Midbrain (tissue), 1 donor: ENCODE results near the gene CHIC2.
"Not testable (repeated sequence)": the region's sequence is repeated elsewhere in the genome, so short reads cannot be mapped to it uniquely, and the experiment has no call there.

Experiments used
- DNase-seq: peaks from one replicate; lab custom pipeline; 2025; lab: John Stamatoyannopoulos, UW

Gene CHIC2

DNA sequence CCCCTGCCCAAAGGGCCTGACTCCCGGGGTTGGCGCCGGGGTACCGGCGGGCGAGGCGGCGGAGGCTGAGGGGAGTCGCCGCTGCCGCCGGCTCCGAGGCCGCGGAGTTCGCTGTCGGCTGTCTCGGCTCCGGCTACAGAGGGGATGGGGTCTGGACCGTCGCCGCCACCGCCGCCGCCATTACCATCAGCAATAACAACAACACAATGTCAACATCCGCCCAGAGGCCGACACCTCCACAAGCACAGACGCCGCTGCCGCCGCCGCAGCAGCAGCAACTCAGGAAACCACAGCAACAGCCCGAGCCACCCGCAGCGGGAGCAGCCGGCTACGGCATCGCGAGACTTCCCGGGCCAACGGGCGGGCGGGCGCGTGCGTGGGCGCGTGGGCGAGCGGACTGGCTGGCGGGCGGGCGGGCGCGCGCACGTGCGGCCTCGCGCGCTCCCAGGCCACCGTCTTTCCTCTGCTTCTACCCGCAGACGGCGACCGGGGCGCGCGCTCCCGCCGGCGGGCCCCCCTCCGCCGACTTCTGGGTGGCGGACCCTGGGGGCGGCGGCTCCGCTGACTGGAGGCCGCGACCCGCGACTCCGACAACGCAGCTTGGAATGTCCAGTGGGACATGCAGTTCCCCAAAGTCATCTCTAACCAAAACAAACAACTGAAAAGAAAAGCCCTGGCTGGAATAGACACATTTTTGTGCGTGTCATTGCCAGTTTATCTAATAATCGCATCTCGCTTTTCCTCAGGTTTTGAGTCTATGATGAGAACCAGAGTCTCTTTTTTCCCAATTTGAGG, at the start of gene CHIC2:
TSS of gene CHIC2 (minus strand) at position 289 of the 795 bp plus-strand sequence. CDS start 305 bp downstream, outside the sequence.
- DNase-seq: peak; percentile 83

DNA sequence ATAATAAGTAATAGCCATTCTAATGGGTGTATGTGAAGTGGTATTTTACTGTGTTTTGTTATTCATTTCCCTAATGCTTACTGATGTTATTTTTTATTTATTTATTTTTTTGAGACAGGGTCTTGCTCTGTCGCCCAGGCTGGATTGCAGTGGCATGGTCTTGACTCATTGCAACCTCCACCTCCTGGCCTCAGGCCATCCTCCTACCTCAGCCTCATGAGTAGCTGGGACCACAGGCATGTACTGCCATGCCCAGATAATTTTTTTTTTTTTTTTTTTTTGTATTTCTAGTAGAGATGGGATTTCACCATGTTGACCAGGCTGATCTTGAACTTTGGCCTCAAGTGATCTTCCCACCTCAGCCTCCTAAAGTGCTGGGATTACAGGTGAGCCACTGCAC, 48.8 kb upstream of the CHIC2 start:
- not testable (repeated sequence) for DNase-seq

DNA sequence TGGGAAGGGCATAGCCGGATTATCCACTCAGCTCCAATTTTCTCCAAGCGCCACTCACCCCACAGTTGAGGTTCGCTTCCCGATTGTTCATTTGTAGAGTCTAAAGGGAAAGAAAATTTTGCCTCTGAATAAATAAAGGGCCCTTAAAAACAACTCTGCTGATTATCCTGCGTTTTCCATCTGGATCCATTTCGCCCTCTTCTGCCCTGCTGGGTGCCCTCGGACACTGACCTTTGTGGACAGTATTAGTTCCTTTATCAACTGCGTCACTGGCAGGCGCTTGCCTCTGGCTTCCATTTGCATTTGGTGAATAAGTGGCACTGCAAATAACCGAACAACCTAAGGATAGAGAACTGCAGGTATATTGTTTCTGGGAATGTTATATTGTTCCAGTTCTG, 45.6 kb upstream of the CHIC2 start:
- DNase-seq: no peak

GRCh38 chr4:54109241-54110018, 45.0 kb upstream of the CHIC2 start:
- DNase-seq: no peak

DNA sequence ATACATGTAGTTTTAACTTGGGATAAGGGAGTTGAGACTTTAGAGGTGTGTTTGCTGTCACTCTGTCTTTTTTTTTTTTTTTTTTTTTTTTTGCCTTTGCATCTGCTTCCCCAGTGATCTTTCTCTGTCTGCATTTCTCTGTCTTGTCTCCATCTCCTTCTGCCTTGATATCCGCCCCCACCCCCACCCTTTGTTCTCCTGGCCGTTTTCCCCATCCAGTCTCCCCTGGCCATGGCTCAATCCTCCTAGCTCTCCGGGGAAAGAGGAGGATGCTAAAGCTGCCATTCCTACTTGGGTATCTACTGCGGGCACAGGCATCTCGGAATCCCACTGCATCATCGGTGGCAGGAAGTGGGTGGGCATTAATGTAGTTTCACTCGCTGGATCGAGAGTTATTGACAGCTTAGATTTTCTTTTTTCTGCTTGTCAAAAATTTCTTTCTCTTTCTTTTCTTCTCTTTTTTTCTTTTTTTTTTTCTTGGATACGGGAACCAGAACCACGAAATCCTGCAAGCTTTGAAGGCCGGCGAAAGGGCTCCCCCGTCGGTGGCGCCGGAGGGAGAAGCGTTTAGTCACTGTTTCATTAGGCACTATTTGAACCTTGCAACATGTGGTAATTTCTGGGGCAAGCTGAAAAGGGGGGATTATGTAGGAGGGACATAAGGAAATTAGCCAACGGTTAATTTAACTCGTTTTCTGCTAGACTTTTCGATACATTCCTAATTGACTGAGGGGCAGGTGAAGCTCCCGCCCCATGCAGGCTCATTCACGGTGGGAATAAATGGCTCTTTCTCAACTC, 43.7 kb upstream of the CHIC2 start:
- no peak for DNase-seq

DNA sequence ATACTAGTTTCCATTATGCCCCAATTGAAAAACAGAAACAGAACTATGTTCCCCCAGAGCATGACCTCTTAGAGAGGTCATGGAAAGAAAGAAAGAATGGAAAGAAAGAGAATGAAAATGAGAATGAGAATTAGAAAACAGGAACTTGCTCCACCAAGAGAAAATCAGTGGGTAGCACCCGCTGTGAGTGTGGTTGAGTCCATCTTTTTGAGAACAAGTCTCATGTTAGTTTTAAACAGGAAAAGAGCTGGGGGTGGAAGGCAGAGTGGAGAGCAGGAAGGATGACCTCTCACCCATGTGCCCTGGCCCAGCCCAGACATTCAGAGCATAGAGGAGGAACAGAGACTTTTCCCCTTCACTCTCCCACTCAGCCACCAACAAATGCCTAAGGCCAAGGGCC, 40.5 kb upstream of the CHIC2 start:
- no peak for DNase-seq

GRCh38 chr4:54103190-54103574, 38.8 kb upstream of the CHIC2 start:
- no peak for DNase-seq

- DNase-seq: no peak
Observed at GRCh38 chr4:54102531-54103106, 38.2 kb upstream of the CHIC2 start.

DNA sequence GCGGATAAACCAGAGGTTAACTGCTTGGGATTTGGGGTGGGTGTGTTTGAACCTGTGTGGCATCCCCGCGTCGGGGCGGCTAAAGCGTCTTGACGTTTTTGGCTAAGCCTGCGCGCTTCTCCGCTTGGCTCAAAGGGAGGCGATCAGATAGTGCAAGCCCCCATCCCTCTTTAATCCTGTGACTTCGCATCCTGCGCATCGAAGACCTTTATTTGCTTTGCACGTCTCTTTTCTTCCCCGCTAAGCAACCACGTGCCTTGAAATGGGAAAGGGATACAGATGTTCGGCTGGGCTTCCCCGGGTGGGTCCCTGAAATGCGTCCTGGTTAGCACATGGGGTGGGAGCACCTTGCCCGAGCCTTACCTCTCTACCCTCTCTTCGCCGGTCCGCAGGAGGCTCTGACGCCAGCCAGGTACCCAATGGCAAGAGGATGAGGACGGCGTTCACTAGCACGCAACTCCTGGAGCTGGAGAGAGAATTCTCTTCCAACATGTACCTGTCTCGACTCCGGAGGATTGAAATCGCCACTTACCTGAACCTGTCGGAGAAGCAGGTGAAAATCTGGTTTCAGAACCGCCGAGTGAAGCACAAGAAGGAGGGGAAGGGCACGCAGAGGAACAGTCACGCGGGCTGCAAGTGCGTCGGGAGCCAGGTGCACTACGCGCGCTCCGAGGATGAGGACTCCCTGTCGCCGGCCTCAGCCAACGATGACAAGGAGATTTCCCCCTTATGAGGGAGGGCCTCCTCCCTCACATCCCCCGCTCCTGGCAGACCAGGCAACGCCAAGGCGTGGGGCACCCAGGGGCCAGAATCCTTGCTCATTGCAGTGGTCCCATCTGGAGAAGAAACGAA, 37.0 kb upstream of the CHIC2 start:
- DNase-seq: no peak

DNA sequence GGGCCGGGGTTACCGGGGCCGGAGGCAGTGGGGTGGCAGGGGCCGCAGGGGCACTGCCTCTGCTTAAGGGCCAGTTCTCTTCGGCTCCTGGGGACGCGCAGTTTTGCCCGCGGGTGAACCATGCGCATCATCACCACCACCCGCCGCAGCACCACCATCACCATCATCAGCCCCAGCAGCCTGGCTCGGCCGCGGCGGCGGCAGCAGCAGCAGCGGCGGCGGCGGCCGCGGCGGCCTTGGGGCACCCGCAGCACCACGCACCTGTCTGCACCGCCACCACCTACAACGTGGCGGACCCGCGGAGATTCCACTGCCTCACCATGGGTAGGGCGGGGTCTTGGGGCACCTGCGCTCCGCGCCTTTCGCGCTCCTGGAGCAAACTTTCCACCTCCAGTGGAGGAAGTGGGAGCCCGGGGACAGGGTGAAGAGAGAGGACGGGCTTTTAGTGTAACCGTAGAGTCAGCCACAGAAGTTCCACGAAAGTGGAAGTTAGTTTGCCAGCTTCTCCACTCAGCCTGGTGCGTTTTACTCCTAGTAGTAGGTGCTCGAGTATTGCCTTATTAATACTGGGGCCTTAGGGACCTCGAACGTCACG, 36.3 kb upstream of the CHIC2 start:
- no peak for DNase-seq

DNA sequence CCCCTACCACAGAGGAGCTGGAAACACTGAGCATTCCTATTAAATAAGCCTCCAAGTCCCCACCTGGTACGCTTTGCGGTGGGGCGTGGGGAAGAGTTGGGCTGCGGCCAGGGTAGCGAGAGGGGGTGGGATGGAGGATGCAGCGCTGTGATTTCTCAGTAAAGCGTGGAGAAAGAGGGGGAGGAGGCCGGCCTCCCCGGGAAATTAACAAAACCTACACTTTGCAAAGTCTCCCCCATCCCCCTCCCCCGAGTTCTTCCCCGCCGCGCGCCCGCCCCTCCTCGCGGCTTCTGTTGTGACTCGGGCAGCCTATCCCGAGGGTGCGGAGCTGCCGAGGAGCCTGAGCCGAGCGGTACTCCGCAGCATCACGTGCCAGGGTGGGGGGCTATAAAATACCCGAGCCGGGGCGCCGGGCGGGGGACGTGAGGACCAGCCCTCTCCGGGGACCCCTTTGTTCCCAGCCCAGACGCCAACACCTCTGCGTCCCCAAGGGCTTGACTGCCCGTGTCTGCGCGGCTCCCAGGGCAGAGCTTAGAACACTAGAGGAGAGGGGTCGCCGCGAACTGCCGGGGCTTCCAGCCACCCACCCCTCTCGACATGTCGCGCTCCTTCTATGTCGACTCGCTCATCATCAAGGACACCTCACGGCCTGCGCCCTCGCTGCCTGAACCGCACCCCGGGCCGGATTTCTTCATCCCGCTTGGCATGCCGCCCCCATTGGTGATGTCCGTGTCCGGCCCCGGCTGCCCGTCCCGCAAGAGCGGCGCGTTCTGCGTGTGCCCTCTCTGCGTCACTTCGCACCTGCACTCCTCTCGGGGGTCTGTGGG, 35.6 kb upstream of the CHIC2 start, which contains the start of gene GSX2:
TSS of gene GSX2 (plus strand) at position 416 of the 827 bp plus-strand sequence. CDS start at position 598, 182 bp downstream.
- DNase-seq: no peak

DNA sequence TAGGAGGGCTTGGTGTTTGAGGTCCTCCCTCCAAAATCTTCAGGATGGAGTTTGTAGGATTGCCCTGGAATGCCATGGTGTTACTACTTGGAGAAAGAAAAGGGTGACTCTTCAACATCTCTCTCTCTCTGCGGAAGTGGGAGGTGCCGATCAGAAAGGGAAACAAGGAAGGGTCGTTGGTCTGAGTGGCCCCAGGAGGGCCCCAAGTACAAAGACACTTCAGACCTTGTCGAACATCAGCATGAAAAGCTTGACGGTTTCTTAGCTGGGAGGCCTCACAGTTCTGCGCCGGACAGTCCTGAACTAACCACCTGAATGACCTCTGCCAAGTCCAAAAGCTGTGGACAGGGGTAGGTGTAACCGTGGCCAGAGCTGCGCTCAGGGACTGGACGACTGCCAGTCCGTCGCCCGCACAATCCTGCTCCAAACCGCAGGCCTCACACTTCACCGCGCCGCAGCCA, 34.9 kb upstream of the CHIC2 start:
- DNase-seq: no peak

DNA sequence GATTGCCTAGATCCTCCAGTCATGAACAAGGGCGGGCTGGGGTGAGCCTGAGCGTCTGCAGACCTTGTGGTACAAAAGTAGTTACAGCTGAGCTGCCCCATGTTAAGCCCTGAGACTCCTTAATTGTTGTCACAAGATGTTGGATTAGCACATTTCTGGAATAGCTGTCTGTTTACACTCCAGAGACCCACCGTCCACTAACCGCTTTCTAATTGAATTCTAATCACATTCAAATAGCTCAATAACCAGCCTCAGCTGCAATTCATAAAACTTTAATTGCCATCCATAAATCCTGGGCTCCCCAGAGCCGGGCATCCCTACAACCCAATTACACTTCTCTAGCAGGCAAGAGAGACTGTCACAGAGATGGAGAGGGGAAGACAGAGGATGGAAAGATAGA, 34.0 kb upstream of the CHIC2 start:
- DNase-seq: no peak

- no peak for DNase-seq
Observed at GRCh38 chr4:54097152-54097551, 32.7 kb upstream of the CHIC2 start.

GRCh38 chr4:54096295-54096962, 32.0 kb upstream of the CHIC2 start:
- no peak for DNase-seq

DNA sequence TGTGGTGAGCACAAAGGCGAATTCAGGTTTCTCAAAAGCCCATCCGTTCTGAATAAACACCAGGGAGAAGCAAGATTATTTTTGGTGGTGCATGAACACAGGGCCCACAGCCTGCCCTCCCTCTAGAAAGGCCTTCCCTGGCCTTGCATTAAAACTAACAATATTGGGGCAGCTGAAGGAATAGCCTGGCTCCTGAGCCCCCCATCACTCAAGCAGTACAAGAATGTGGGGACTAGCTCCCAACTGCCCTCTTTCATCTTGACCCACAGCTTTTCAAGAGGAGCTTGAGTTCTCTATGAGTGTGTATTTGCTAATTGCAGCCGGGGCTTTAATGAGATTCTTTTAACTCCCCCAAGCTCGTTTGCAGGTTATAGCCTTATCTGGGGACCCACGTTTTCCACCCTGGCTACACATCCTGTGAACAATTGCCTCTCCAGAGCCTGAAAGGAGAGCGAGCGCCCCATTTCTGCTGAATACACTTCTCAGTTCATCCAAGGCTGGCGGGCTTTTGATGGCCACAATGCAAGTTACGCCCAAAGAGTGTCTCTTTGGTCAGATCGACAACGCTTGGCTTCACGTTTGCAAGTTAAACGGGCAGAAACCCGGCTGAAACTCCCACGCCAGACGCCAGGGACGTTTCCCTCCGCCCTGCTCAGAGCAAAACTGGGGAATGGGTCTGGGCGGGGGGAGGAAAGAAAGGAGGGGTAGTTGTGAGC, 30.9 kb upstream of the CHIC2 start:
- DNase-seq: no peak

DNA sequence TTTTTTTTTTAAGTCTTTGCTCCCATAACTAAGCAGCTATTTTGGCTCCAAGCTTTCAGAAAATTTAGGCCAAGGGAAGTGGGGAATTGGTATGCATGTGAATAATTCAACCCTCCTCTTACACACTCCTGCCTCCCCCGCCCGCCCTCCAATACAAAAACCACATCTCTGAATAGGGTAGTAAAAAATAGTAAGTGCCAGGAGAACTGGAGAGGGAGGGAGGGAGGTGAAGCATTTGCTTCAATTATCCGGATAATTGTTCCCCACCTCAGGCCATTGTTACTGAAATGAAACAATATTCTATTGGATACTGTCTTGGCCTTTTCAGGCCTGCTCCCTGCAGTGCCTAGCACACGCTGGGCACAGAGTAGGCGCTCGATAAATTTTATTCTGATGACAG, 30.0 kb upstream of the CHIC2 start:
- no peak for DNase-seq
